GM10266 (cell line): ENCODE measurements around the gene PLXNB1.

ENCODE experiments used
- DNase-seq: peaks from one replicate; pipeline ENCODE4 v3.0.0; 2012; ENCODE audit errors: extremely low spot score
- TF ChIP-seq, protein P1 (sequence below): IDR thresholded peaks from 2 replicates; pipeline ENCODE4 v1.5.1; 2012; ENCODE audit warnings: mild to moderate bottlenecking, low read depth; ENCODE audit not compliant: control insufficient read depth, insufficient read depth; ENCODE audit errors: missing control alignments

PLXNB1 gene

DNA sequence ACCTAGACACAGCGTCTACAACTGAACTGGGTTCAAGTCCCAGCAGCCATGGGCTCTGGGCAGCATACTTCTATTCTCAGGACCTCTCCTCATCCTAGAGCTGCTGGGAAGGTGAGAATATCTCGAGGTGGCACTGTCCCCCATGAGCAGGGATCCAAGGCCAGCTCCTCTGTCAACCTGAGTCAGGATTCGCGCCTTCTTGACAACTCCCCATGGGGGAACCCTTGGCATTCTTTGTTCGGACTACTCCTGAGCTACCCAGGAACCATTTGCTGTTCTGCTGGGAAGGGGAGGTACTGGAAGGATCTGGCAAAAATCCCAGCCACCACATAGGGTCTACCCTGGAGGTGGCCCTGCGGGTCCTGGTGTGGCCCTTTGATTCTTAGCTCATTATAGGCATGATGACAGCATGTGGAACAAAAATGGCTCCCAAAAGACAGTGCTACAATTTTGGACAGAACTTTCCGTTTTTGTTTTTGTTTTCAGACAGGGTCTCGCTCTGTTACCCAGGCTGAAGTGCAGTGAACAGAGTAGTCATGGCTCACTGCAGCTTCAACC is 22.3 kb downstream of the PLXNB1 start:
- TF ChIP-seq, protein P1, sequence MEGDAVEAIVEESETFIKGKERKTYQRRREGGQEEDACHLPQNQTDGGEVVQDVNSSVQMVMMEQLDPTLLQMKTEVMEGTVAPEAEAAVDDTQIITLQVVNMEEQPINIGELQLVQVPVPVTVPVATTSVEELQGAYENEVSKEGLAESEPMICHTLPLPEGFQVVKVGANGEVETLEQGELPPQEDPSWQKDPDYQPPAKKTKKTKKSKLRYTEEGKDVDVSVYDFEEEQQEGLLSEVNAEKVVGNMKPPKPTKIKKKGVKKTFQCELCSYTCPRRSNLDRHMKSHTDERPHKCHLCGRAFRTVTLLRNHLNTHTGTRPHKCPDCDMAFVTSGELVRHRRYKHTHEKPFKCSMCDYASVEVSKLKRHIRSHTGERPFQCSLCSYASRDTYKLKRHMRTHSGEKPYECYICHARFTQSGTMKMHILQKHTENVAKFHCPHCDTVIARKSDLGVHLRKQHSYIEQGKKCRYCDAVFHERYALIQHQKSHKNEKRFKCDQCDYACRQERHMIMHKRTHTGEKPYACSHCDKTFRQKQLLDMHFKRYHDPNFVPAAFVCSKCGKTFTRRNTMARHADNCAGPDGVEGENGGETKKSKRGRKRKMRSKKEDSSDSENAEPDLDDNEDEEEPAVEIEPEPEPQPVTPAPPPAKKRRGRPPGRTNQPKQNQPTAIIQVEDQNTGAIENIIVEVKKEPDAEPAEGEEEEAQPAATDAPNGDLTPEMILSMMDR = no peak
- DNase-seq = peak; percentile 21

DNA sequence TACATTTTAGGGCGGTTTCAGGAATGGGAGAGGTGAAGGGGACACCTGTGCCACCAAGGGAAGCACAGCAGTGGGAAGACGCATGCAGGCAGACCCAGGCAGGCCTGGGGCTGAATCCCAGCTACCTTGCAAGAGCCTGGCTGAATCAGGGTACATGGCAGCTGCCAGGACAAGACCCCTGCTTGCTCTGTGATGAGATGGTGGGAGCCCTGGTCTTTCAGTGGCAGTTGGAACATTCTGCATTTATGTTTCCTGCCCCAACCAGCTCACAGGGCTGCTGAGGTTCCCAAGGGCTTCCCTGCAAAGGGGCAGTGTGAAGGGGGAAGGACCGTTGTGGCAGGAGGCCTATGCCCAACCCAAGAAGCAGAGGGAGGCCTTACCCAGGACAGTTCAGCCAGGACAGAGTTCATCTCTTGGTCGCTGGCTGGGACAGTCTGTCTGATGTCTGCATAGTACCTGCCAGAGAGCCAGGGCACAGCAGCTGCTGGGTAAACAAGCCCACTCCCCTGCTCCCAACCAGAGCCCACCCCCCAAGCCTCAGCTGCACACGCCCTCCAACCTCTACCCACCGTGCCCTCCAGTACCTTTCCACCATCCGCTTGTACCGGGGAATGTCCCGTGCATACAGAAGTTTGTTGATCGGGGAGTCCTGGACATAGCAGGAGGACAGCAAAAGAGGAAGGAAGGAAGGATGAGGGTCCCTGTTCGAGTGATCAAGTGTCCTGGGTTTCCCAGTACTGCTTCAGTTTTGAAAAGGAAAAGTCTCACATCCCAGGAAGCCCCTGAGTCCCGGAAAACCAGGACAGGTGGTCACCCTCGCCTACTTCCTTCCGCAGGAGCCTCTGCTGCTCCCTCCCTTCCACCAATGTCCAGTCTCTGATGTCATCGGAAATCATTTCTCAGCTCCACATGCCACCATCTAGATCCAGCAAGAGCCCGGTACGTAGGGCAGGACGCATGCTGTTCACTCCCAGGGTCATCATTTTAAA is 23.1 kb downstream of the PLXNB1 start:
- DNase-seq = peak; percentile 10
- TF ChIP-seq, protein P1 = no peak

DNA sequence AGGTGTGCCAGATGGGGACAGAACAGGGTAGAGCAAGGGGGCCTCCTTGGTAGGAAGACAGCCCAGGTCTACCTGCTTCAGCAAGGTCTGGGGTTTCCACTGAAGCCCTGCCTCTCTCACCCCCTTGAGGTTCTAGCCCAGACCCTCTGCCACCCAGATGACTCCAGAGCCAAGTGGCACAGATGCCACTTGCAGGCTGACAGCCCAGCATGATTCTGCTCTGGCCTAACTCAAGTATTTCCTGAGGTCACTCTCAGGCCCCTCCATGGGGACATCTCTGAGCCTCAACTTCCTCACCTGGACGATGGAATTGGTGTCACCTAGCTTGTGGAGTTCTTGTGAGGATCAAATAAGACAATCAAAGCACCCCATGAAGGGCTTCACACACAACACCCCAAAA is 23.9 kb downstream of the PLXNB1 start:
- peak; percentile 5 for DNase-seq
- TF ChIP-seq, protein P1 = no peak

DNA sequence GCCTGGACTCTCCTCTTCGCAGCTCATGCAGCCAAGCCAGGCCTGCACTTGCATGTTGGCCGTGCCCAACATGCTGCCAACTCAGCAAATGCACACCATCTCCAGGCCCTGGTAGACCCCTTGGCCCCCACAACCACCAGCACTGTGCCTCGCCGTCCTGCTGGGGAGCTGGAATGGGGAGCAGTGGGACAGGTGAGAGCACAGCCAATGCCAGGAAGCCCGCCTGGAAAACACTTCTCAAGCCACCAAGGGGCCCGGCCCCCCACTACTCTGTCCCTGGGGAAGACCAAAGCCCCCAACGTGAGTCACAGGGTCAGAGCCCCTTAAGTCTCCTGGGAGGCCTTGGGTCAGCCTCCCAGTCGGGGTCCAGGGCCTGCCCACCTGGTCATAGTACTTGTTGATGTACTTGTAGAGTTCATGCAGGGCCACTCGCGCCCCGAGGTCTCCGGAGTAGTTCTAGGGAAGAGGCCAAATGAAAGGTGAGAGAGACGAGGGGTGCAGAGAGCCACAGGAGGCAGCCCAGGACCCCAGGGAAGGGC is 24.5 kb downstream of the PLXNB1 start:
- TF ChIP-seq, protein P1 = no peak
- DNase-seq = peak; percentile 3

DNA sequence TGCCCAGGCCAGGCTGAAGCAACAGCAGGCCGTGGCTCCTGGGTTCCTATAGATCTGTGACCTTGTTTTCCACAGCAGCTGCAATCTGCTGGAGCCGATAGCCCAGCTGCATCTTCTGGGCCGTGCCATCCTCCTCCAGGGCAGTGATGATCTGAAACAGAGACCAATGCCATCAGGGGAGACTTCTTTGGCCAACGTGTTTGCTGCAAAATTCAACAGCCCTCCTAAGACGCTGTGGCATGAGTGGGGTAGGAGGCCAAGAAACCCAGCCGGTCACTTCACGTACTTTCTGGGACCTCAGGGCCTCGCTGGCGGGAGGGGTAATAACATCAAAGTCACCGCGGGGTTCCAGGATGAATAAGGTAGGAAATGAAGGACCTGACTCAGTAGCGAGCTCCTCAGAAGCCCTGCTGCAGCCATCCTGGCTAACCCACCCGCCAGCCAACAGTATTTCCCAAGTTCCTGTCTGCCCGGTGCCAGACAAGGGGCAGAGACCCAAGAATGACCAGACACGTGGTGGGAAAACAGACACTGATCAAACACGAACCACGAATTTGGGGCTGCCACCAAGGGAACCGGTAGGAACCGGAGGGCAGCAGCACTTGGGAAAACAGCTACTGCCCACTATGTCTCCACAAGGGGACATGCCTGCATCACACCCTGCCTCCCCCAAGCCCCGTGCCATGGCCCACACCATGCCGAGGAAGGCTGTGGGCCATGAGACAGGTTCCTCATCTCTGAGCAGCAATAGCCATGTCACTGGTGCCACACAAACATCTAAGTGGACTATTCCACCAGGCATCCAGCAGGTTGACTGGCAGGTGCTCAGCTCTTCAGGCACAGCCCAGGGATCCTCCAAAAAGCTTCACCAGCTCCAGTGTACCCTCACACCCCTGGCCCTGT is 25.2 kb downstream of the PLXNB1 start:
- TF ChIP-seq, protein P1 = no peak
- DNase-seq = no peak

DNA sequence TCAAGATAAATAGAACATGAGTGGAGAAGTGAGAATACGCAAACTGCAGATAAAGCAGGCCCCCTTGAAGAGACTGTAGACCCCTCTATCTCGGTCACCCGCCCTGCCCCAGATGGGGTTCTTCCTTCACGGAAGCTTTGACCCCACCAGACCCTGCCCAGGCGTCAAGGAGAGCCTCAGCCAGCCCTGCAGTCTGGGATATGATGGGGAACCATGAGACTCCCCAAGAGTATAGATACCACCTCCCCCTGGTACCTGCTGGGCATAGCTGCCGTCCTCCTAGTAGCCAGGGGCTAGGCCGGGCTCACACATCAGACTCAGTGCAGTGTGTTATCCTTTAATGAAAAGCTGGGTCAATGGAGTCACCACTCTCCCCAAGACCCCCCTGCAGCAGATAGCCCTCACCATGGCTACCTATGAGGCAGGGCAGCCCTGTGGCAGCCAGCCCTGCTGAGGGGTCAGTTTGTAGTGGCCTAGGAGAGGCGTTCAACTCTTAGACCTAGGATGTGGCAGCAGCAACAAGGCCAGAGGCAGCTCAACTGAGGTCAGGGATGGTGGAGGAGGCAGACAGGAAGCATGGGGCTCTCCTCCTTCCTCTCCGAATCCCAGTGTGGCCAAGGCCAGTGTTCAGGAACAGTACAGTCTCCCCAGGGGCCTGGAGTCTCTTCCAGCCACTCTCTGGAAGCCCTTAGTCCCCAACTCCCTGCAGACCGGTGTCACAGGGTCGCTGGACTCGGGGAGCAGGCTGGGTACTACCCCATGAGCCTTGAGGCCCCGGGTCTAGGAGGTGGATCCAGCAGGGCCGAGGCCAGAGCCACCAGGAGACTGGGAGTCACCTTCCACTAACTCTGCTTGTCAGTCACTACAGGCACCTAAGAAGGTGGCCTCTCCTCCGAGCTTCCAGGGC is 26.1 kb downstream of the PLXNB1 start:
- DNase-seq = no peak
- TF ChIP-seq, protein P1 = no peak
